GM12864 (cell line): ENCODE measurements around the gene STK17A.
"Not testable (repeated sequence)": the region's sequence is repeated elsewhere in the genome, so short reads cannot be mapped to it uniquely, and the experiment has no call there.

Source experiments
- DNase-seq: peaks from one replicate; pipeline ENCODE4 v3.0.0-alpha.2; 2011; ENCODE audit warnings: low read depth
- H3K4me3 ChIP-seq: 2 replicates; pipeline ENCODE4 v1.5.1; 2011; ENCODE audit warnings: mild to moderate bottlenecking, low read depth, low read length, control low read depth
- CTCF ChIP-seq: IDR thresholded peaks from 2 replicates; pipeline ENCODE4 v1.5.1; 2011; ENCODE audit warnings: low read depth, mild to moderate bottlenecking, moderate library complexity, low read length, control low read depth, inconsistent platforms; ENCODE audit errors: missing control alignments

STK17A gene

GRCh38 chr7:43593010-43593409 lies 10.1 kb downstream of the STK17A start:
- no peak overlapping the region for H3K4me3 ChIP-seq
- no peak for DNase-seq
- no peak for TF ChIP-seq CTCF

- no peak for DNase-seq
- H3K4me3 ChIP-seq, result no peak overlapping the region
- TF ChIP-seq CTCF, result no peak
Observed at GRCh38 chr7:43594020-43594419, 11.1 kb downstream of the STK17A start.

GRCh38 chr7:43596426-43596825 lies 13.5 kb downstream of the STK17A start:
- H3K4me3 ChIP-seq, DNase-seq: not testable (repeated sequence)

GRCh38 chr7:43600056-43600455 lies 17.1 kb downstream of the STK17A start:
- TF ChIP-seq CTCF, result no peak
- DNase-seq, result no peak
- H3K4me3 ChIP-seq, result no peak overlapping the region

- H3K4me3 ChIP-seq, result no peak overlapping the region
- no peak for TF ChIP-seq CTCF
- DNase-seq, result no peak
Observed at GRCh38 chr7:43602256-43602655, 19.3 kb downstream of the STK17A start.

GRCh38 chr7:43604251-43604650 lies 21.3 kb downstream of the STK17A start:
- no peak for DNase-seq
- H3K4me3 ChIP-seq, result no peak overlapping the region
- TF ChIP-seq CTCF, result no peak

- DNase-seq, result no peak
- TF ChIP-seq CTCF, result no peak
- no peak overlapping the region for H3K4me3 ChIP-seq
Observed at GRCh38 chr7:43609097-43609496, 26.2 kb downstream of the STK17A start.

GRCh38 chr7:43612128-43612527 lies 29.2 kb downstream of the STK17A start:
- no peak overlapping the region for H3K4me3 ChIP-seq
- DNase-seq, result no peak
- TF ChIP-seq CTCF, result no peak
